Measurements from ENCODE around the gene CPB1. TPM values are rescaled to one million over a fixed set of nuclear protein-coding genes. Genes with fewer than 3 reads are reported as not detected.
A peak's percentile ranks its signal among the peaks of the same experiment; 100 is the strongest.

CPB1 gene
- total and polyA plus RNA-seq, 4 donors: 0.86 to 9.3 (median 0.99) TPM

DNA sequence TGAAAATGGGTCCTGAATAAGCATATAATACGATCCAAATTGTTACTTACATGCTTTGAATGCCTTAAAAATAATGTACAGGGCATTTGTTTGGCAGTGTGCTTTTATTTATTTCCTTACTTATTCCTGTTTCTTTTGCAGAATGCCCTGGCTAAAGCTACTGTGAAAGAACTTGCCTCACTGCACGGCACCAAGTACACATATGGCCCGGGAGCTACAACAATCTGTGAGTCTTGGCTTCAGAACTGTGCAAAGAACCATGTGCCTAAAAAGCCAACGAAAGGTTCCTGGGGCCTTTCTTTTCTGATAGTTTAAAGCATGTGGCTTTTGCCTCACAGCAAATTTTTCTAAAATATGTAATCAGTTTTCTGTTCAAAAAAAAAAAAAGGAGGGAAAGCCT, 29.7 kb downstream of the CPB1 start:
- no peaks in the 10 kb centered on the region for H3K4me1 ChIP-seq (ENCODE audit: control insufficient read depth in 5 of 5, insufficient read depth in 5 of 5, low read length in 5 of 5)
- no peak for DNase-seq
- H3K4me3 ChIP-seq: no peak overlapping the region
- no peak for ATAC-seq (ENCODE audit: insufficient read depth, low FRiP score)
- WGBS, 2 donors: 77 to 90% methylated on average over 4 of the region's 4 CpGs
- H3K27ac ChIP-seq (ENCODE audit: low read depth in 1 of 2, low read length in 1 of 2): no peak overlapping the region
- no peaks in the 10 kb centered on the region for H3K9me3 ChIP-seq (ENCODE audit: control insufficient read depth in 4 of 4, insufficient read depth in 3 of 4, low read length in 3 of 4)
- TF ChIP-seq, protein P1, sequence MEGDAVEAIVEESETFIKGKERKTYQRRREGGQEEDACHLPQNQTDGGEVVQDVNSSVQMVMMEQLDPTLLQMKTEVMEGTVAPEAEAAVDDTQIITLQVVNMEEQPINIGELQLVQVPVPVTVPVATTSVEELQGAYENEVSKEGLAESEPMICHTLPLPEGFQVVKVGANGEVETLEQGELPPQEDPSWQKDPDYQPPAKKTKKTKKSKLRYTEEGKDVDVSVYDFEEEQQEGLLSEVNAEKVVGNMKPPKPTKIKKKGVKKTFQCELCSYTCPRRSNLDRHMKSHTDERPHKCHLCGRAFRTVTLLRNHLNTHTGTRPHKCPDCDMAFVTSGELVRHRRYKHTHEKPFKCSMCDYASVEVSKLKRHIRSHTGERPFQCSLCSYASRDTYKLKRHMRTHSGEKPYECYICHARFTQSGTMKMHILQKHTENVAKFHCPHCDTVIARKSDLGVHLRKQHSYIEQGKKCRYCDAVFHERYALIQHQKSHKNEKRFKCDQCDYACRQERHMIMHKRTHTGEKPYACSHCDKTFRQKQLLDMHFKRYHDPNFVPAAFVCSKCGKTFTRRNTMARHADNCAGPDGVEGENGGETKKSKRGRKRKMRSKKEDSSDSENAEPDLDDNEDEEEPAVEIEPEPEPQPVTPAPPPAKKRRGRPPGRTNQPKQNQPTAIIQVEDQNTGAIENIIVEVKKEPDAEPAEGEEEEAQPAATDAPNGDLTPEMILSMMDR (IDR thresholded peaks at IDR 0.05; ENCODE audit: control extremely low read depth, extremely low read depth): no peak
- no peaks in the 10 kb centered on the region for H3K36me3 ChIP-seq (ENCODE audit: control insufficient read depth in 4 of 4, insufficient read depth in 4 of 4, low read length in 4 of 4)
- no peak overlapping the region for H3K9ac ChIP-seq (ENCODE audit: insufficient read depth in 1 of 2, low read length in 2 of 2)
- H3K27me3 ChIP-seq (ENCODE audit: control insufficient read depth in 3 of 3, insufficient read depth in 3 of 3, low read length in 2 of 3): no peaks in the 10 kb centered on the region

- DNase-seq (peak in 2 of 3 donors; percentile 43 to 56), ATAC-seq (ENCODE audit: insufficient read depth, low FRiP score) (peak; percentile 69)
- no peak overlapping the region for H3K9ac ChIP-seq (ENCODE audit: insufficient read depth in 1 of 2, low read length in 2 of 2)
- TF ChIP-seq, protein P1 (IDR thresholded peaks at IDR 0.05; ENCODE audit: control extremely low read depth, extremely low read depth): peak; percentile 43
- no peaks in the 10 kb centered on the region for H3K27me3 ChIP-seq (ENCODE audit: control insufficient read depth in 3 of 3, insufficient read depth in 3 of 3, low read length in 2 of 3)
- H3K4me1 ChIP-seq (ENCODE audit: control insufficient read depth in 5 of 5, insufficient read depth in 5 of 5, low read length in 5 of 5): no peaks in the 10 kb centered on the region
- H3K36me3 ChIP-seq (ENCODE audit: control insufficient read depth in 4 of 4, insufficient read depth in 4 of 4, low read length in 4 of 4): no peaks in the 10 kb centered on the region
- H3K27ac ChIP-seq (ENCODE audit: low read depth in 1 of 2, low read length in 1 of 2): no peak overlapping the region
- no peak overlapping the region for H3K4me3 ChIP-seq
- no peaks in the 10 kb centered on the region for H3K9me3 ChIP-seq (ENCODE audit: control insufficient read depth in 4 of 4, insufficient read depth in 3 of 4, low read length in 3 of 4)
- 5 to 6% methylated on average over 1 of the region's 1 CpG for WGBS, 2 donors
These were observed 33.8 kb downstream of the CPB1 start for GRCh38 chr3:148861277-148861869.

DNA sequence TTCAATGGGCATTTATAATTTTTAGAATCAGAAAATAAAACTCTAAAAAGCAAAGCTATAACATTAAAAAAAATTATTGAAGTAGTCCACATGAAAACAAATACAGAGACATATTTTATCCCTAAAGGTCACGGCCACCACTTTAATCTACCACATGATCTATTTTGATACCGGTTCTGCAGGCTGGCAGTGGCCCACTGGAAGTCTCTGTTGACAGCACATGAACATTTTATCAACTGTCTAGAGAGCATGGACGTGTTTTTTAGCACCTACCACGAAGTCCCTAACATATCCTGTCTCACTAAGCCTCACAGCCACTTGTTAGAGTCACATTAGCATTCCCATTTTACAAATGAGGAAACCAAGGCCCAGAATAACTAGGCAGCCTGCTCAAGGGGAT, 35.7 kb downstream of the CPB1 start:
- no peaks in the 10 kb centered on the region for H3K27me3 ChIP-seq (ENCODE audit: control insufficient read depth in 3 of 3, insufficient read depth in 3 of 3, low read length in 2 of 3)
- no peak overlapping the region for H3K9ac ChIP-seq (ENCODE audit: insufficient read depth in 1 of 2, low read length in 2 of 2)
- TF ChIP-seq, protein P1 (IDR thresholded peaks at IDR 0.05; ENCODE audit: control extremely low read depth, extremely low read depth): no peak
- 35 to 39% methylated on average over 4 of the region's 4 CpGs for WGBS, 2 donors
- DNase-seq: no peak
- H3K9me3 ChIP-seq (ENCODE audit: control insufficient read depth in 4 of 4, insufficient read depth in 3 of 4, low read length in 3 of 4): no peaks in the 10 kb centered on the region
- no peaks in the 10 kb centered on the region for H3K4me1 ChIP-seq (ENCODE audit: control insufficient read depth in 5 of 5, insufficient read depth in 5 of 5, low read length in 5 of 5)
- no peak overlapping the region for H3K27ac ChIP-seq (ENCODE audit: low read depth in 1 of 2, low read length in 1 of 2)
- no peak overlapping the region for H3K4me3 ChIP-seq
- H3K36me3 ChIP-seq (ENCODE audit: control insufficient read depth in 4 of 4, insufficient read depth in 4 of 4, low read length in 4 of 4): no peaks in the 10 kb centered on the region
- ATAC-seq (ENCODE audit: insufficient read depth, low FRiP score): no peak

- H3K36me3 ChIP-seq (ENCODE audit: control insufficient read depth in 4 of 4, insufficient read depth in 4 of 4, low read length in 4 of 4): no peaks in the 10 kb centered on the region
- H3K27me3 ChIP-seq (ENCODE audit: control insufficient read depth in 3 of 3, insufficient read depth in 3 of 3, low read length in 2 of 3): no peaks in the 10 kb centered on the region
- no peak overlapping the region for H3K9ac ChIP-seq (ENCODE audit: insufficient read depth in 1 of 2, low read length in 2 of 2)
- DNase-seq (no peak), ATAC-seq (ENCODE audit: insufficient read depth, low FRiP score) (no peak)
- H3K27ac ChIP-seq (ENCODE audit: low read depth in 1 of 2, low read length in 1 of 2): no peak overlapping the region
- H3K4me3 ChIP-seq: no peak overlapping the region
- H3K9me3 ChIP-seq (ENCODE audit: control insufficient read depth in 4 of 4, insufficient read depth in 3 of 4, low read length in 3 of 4): no peaks in the 10 kb centered on the region
- 57 to 61% methylated on average over 5 of the region's 5 CpGs for WGBS, 2 donors
- TF ChIP-seq, protein P1 (IDR thresholded peaks at IDR 0.05; ENCODE audit: control extremely low read depth, extremely low read depth): no peak
- H3K4me1 ChIP-seq (ENCODE audit: control insufficient read depth in 5 of 5, insufficient read depth in 5 of 5, low read length in 5 of 5): no peaks in the 10 kb centered on the region
These were observed 36.2 kb downstream of the CPB1 start for GRCh38 chr3:148863814-148864213.
